T-helper 2 cell treated with Interferon-gamma antibody and Interleukin-4, amounts not matched to agents 5 μg/mL and 100 μg/mL, for 36 hours (primary cell): Measurements from ENCODE around the gene APOA1.
A peak's percentile ranks its signal among the peaks of the same experiment; 100 is the strongest.

ENCODE experiments used
- DNase-seq: peaks from one replicate; pipeline ENCODE4 v3.0.0; 2021; ENCODE audit warnings: low spot score
- H3K27ac Mint-ChIP-seq: one replicate; pipeline ENCODE4 v1.8.0; 2021; ENCODE audit warnings: mild to moderate bottlenecking, mixed read lengths
- H3K27me3 Mint-ChIP-seq: one replicate; pipeline ENCODE4 v1.8.0; 2021; ENCODE audit warnings: low read depth, mixed read lengths
- H3K36me3 Mint-ChIP-seq: one replicate; pipeline ENCODE4 v1.8.0; 2021; ENCODE audit warnings: low read depth, mixed read lengths
- H3K4me1 Mint-ChIP-seq: one replicate; pipeline ENCODE4 v1.8.0; 2021; ENCODE audit warnings: low read depth, mixed read lengths
- H3K4me3 Mint-ChIP-seq: one replicate; pipeline ENCODE4 v1.8.0; 2022; ENCODE audit warnings: mild to moderate bottlenecking, moderate library complexity, mixed read lengths
- H3K9me3 Mint-ChIP-seq: one replicate; pipeline ENCODE4 v1.8.0; 2021; ENCODE audit warnings: mixed read lengths

The APOA1 gene

DNA sequence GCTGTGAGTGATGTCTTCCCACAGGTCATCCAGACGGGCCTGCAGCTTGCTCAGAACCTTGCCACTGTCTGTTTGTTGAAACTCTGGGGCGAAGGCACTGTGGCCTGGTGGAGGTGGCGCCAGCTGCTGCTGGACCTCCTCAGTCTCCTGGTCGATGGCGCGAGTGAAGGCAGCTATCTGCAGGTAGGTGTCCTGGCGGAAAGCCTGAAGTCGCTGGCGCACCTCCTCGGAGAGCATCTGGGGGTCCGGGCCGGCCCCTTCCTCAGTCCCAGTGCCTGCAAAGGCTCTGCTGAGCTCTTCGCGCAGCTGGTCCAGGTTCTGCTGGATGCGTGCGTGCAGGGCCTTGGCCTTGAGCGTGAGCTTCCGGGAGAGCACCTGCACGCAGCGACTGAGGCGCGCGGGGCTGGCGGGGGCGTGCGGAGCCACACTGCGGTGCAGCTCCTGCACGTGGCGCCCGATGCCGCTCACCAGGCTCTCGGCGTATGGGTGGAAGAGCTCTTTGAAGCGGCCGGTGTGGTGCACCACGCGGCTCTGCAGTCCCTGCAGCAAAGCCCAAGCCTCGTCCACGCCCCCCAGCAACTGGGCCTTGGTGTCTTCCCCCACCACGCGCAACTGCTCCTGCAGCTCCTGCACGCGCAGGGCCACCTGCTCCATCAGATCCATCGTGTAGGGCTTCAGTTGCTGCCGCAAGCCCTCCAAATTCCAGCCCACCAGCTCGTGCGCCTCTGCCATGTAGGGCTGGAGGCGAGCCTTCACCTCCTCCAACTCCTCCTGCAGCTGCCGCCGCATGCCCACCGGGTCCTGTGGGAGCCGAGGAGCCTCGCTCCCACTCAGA, 47.0 kb downstream of the APOA1 start:
- Mint-ChIP-seq H3K36me3 (peaks cover 18% of the 10 kb centered on the region), H3K4me1 (peaks cover 16% of the 10 kb centered on the region)

DNA sequence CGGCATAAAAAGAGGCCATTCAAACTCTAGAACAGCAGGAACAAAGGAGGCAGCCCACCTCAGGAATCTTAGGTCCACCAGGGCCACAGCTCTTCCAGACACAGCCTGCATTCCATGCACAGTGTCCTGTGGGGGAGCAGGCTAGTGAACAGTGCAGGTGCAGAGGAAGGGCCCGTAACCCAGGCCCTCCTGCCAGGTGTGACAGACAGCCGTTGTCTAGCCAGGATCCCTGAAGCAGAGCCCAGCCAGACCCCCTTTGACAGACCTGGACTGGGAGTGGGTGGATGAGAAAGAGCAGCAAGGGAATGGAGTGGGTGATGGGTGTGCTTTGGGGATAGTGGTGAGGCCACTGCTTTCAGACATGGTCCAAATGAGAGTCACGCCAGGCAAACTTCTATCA, 48.4 kb downstream of the APOA1 start:
- peaks cover 32% of the 10 kb centered on the region for H3K36me3 Mint-ChIP-seq
- peaks cover 20% of the 10 kb centered on the region for H3K4me1 Mint-ChIP-seq
- no peaks in the 10 kb centered on the region for H3K27me3 Mint-ChIP-seq
- H3K9me3 Mint-ChIP-seq: no peaks in the 10 kb centered on the region
- no peak for DNase-seq
- peak overlapping the region; percentile 91 for H3K4me3 Mint-ChIP-seq
- H3K27ac Mint-ChIP-seq: no peak overlapping the region

More for the DNA sequence above, 47.0 kb downstream of the APOA1 start:
- Mint-ChIP-seq H3K4me3 (no peak overlapping the region), H3K27me3 (no peaks in the 10 kb centered on the region), H3K27ac (no peak overlapping the region), H3K9me3 (no peaks in the 10 kb centered on the region)
- DNase-seq: no peak

DNA sequence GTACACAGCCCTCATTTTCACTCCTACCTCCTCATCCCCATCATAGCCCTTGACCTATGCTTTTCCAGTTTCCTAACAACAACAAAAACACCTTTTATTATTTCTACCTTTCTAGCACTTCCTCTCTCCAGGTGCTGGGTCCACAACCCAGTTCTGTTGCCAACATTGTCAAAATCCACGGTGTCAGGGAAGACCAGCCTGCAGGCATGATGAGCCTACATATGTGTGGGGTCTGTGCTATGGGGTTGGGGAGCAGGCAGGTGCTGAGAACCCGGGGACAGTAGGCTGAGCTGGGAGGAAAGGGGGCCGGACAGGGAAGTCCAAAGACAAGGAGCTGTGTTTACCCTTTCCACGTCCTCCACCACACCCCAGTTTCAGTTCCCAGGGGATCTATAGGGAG, 48.9 kb downstream of the APOA1 start:
- no peak for DNase-seq
- Mint-ChIP-seq H3K9me3 (no peaks in the 10 kb centered on the region), H3K27ac (peak overlapping the region; percentile 90), H3K4me3 (peak overlapping the region; percentile 91), H3K36me3 (peaks cover 33% of the 10 kb centered on the region), H3K27me3 (no peaks in the 10 kb centered on the region), H3K4me1 (peaks cover 18% of the 10 kb centered on the region)

DNA sequence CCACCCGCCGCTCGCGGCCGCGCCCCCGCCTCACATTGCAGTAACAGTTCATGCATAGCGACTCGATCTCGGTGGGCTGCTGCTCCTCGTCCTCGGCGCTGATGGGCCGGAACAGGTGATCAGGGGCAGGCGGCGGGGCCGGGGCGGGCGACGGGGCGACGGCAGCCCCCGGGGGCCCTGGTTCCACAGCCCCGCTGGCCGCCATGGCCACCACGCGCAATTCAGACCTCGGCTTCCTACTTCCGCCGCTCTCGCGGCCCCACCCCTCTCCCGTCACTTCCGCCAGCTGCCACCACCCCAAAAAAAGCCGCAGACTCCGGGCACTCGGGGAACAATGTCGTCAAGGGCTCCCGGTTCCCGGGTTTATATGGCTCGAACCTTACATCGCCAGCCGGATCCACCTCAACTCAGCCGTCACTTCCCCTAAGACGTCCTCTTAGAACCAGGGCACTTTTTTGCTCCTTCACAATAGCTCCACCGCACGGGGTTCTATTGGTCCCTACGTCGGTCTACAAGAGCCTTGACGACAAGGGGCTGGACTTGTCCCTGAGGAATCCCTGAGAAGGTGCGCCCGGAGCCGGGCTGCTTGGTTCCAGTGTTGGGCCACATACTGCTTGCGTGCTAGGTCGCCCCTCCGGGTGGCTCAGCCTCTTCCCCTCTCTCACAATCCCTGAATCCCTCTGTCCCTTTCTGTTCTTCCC, 49.5 kb downstream of the APOA1 start, which contains the start of gene ZPR1:
Gene ZPR1, minus strand, starts transcription at position 238 of the 701 bp plus-strand sequence. Its CDS starts 33 bp downstream, at position 205.
- Mint-ChIP-seq H3K27me3 (no peaks in the 10 kb centered on the region), H3K4me3 (peak within 1 kb of the TSS; percentile 91), H3K36me3 (peaks cover 38% of the 10 kb centered on the region), H3K4me1 (peaks cover 19% of the 10 kb centered on the region), H3K27ac (peak within 1 kb of the TSS; percentile 90), H3K9me3 (no peaks in the 10 kb centered on the region)
- DNase-seq: peak; percentile 85

DNA sequence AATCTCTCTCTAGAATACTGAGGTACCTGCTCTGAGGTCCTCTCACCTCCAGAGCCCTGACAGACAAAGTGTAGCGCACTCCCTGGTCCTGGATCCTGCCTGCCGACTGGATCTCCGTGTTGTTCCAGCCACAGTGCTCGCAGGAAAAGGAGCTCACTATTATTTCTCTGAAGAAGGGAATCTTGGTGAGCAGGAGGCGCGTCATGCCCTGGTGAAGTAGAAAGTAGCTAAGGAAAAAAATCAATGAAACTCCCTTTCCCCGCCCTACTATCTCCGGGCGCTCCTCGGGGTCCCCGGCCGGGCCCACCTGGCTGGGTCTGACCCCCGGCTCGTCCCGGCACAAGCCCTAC, 50.0 kb downstream of the APOA1 start:
- peaks cover 21% of the 10 kb centered on the region for H3K4me1 Mint-ChIP-seq
- peak overlapping the region; percentile 90 for H3K27ac Mint-ChIP-seq
- H3K9me3 Mint-ChIP-seq: no peaks in the 10 kb centered on the region
- DNase-seq: no peak
- peaks cover 42% of the 10 kb centered on the region for H3K36me3 Mint-ChIP-seq
- H3K4me3 Mint-ChIP-seq: peak overlapping the region; percentile 91
- H3K27me3 Mint-ChIP-seq: no peaks in the 10 kb centered on the region

DNA sequence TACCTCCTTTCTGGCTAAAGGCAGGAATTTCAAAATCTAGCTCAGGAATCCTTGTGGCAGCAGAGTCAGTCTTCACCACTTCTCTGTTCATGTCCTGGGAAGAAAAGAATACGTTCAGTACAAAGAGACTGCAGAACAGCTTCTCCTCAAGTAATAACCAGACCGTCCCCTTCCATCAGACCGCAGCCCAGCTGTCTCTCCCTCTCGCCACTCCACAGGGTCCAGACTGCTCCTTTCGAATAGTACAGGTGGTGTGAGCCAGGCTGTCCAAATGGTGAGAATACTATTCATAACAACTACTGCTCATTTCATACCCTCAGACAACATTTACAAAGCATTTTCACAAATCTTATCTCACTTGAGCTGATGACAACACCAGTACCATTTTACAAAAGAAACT, 50.5 kb downstream of the APOA1 start:
- Mint-ChIP-seq H3K27me3 (no peaks in the 10 kb centered on the region), H3K36me3 (peaks cover 46% of the 10 kb centered on the region), H3K9me3 (no peaks in the 10 kb centered on the region), H3K27ac (peak overlapping the region; percentile 90), H3K4me1 (peaks cover 24% of the 10 kb centered on the region), H3K4me3 (peak overlapping the region; percentile 91)
- no peak for DNase-seq

DNA sequence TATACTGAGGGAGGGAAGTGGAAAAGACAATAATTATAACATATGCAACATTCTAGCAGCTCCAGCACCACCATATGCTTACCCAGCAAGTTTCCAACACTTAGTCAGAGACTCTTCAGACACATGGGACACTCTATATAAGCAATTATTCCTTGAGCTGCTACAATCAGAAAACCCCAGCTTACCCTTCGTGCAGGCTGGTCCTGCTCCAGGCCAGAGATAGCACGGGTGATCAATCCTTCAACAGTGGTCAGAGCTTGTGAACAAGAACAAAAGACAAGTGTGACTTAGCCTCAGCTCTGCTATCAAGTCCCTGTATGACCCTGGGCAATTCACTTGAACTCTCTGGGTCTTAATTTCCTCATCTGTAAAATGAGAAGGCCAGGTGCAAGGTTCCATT, 51.1 kb downstream of the APOA1 start:
- no peak for DNase-seq
- H3K27me3 Mint-ChIP-seq: no peaks in the 10 kb centered on the region
- peaks cover 50% of the 10 kb centered on the region for H3K36me3 Mint-ChIP-seq
- no peaks in the 10 kb centered on the region for H3K9me3 Mint-ChIP-seq
- H3K27ac Mint-ChIP-seq: no peak overlapping the region
- H3K4me1 Mint-ChIP-seq: peaks cover 24% of the 10 kb centered on the region
- peak overlapping the region; percentile 91 for H3K4me3 Mint-ChIP-seq
